GM12878 (cell line): Measurements from ENCODE around the gene ANAPC16. TPM values are rescaled to one million over a fixed set of nuclear protein-coding genes. Genes with fewer than 3 reads are reported as not detected.

Experiments used
- ATAC-seq: fragments of 200-7000 bp; cut with Tn5 transposase; 3 replicates; pipeline ENCODE4 v1.9.1; 2020; ENCODE audit warnings: mild to moderate bottlenecking, moderate library complexity
- BruUV-seq: library from RNA; stranded (reverse); fragments of 400-500 nt; replicated peaks from 2 replicates; lab custom pipeline; 2021; lab: Mats Ljungman, UMichigan
- CTCF ChIA-PET: fragments of 300-600 bp; sonication (Branson Sonifier 250); formaldehyde crosslinking; extraction: SDS; loops from one replicate; lab custom pipeline; 2021; ENCODE audit warnings: inconsistent platforms; lab: Yijun Ruan, JAX
- POLR2A ChIA-PET: fragments of 350-600 bp; formaldehyde crosslinking; extraction: SDS; loops from one replicate; lab custom pipeline; 2021; ENCODE audit warnings: inconsistent platforms; lab: Charles Lee
- RAD21 ChIA-PET: fragments of 300-600 bp; sonication (Branson Sonifier 250); formaldehyde crosslinking; loops from one replicate; lab custom pipeline; 2023; ENCODE audit warnings: antibody characterized with exemption; ENCODE audit not compliant: unreplicated experiment; lab: Charles Lee
- SMC1A ChIA-PET: fragments of 300-600 bp; sonication (Branson Sonifier 250); formaldehyde crosslinking; loops from one replicate; lab custom pipeline; 2023; ENCODE audit not compliant: unreplicated experiment, uncharacterized antibody; lab: Charles Lee
- DNase-seq: peaks from one replicate; pipeline ENCODE4 v3.0.0-alpha.2; 2011; ENCODE audit warnings: low read depth, low spot score
- FAIRE-seq: peaks from 3 replicates; lab custom pipeline; 2011; peaks lifted over from hg19 to GRCh38; lab: Jason Lieb, UNC
- H2AFZ ChIP-seq: 2 replicates; pipeline ENCODE4 v1.6.0; 2011; ENCODE audit warnings: low read depth, low read length, control low read depth; ENCODE audit not compliant: control insufficient read depth
- H3K27ac ChIP-seq: 2 replicates; pipeline ENCODE4 v1.5.1; 2011; ENCODE audit warnings: control low read depth; ENCODE audit not compliant: control insufficient read depth, insufficient read depth
- H3K27me3 ChIP-seq, 2 experiments: replicated peaks in 1 of 2; 2 replicates each; pipeline versions ENCODE4 v1.6.0 to v1.6.1; 2011; ENCODE audit warnings: low read length in 1 of 2; ENCODE audit not compliant: control insufficient read depth in 2 of 2, insufficient read depth in 2 of 2
- H3K36me3 ChIP-seq, 2 experiments: 2 replicates each; pipeline ENCODE4 v1.5.1; 2011; ENCODE audit warnings: low read length in 1 of 2; ENCODE audit not compliant: control insufficient read depth in 2 of 2, insufficient read depth in 2 of 2
- H3K4me1 ChIP-seq: 2 replicates; pipeline ENCODE4 v1.6.1; 2011; ENCODE audit warnings: mild to moderate bottlenecking, low read length, moderate library complexity, mixed read lengths; ENCODE audit not compliant: control insufficient read depth, insufficient read depth
- H3K4me2 ChIP-seq: 2 replicates; pipeline ENCODE4 v1.6.0; 2011; ENCODE audit warnings: control low read depth; ENCODE audit not compliant: control insufficient read depth, insufficient read depth
- H3K4me3 ChIP-seq: fragments of 200-600 bp; sonication (generic); 2 replicates; pipeline ENCODE4 v1.5.1; 2016
- H3K79me2 ChIP-seq: 2 replicates; pipeline ENCODE4 v1.6.0; 2011; ENCODE audit warnings: low read length; ENCODE audit not compliant: control insufficient read depth, insufficient read depth
- H3K9ac ChIP-seq: 2 replicates; pipeline ENCODE4 v1.8.0; 2011; ENCODE audit warnings: low read length, control low read depth, mixed read lengths; ENCODE audit not compliant: control insufficient read depth, insufficient read depth
- H3K9me3 ChIP-seq: replicated peaks from 3 replicates; pipeline ENCODE4 v1.5.1; 2011; ENCODE audit warnings: mild to moderate bottlenecking, low read length; ENCODE audit not compliant: control insufficient read depth, insufficient read depth
- H4K20me1 ChIP-seq: 2 replicates; pipeline ENCODE4 v1.6.0; 2011; ENCODE audit not compliant: control insufficient read depth, insufficient read depth
- HDGF ChIP-seq: fragments of 450-650 bp; IDR thresholded peaks from 2 replicates; pipeline ENCODE4 v1.6.1; 2016; ENCODE audit warnings: antibody characterized with exemption
- IRF4 ChIP-seq: IDR thresholded peaks from 2 replicates; pipeline ENCODE4 v1.6.1; 2011; ENCODE audit warnings: low read depth, low read length
- IRF5 ChIP-seq: fragments of 450-650 bp; IDR thresholded peaks from 2 replicates; pipeline ENCODE4 v1.6.1; 2017; ENCODE audit warnings: borderline replicate concordance
- NFIC ChIP-seq: IDR thresholded peaks from 2 replicates; pipeline ENCODE4 v1.6.1; 2012; ENCODE audit warnings: low read depth, mild to moderate bottlenecking, inconsistent platforms, low read length, moderate library complexity
- NFXL1 ChIP-seq: fragments of 450-650 bp; IDR thresholded peaks from 2 replicates; pipeline ENCODE4 v1.6.1; 2017; ENCODE audit warnings: antibody characterized with exemption, mild to moderate bottlenecking, borderline replicate concordance
- RAD21 ChIP-seq: IDR thresholded peaks from 2 replicates; pipeline ENCODE4 v1.6.1; 2011; ENCODE audit warnings: mild to moderate bottlenecking, low read depth, low read length, moderate library complexity; ENCODE audit not compliant: insufficient read depth
- SMAD1 ChIP-seq: fragments of 450-650 bp; IDR thresholded peaks from 2 replicates; pipeline ENCODE4 v1.6.1; 2018; ENCODE audit warnings: mild to moderate bottlenecking, low read depth; ENCODE audit not compliant: partially characterized antibody
- TCF12 ChIP-seq: IDR thresholded peaks from 2 replicates; pipeline ENCODE4 v1.6.1; 2011; ENCODE audit warnings: low read depth, mild to moderate bottlenecking, low read length
- ZBTB4 ChIP-seq: fragments of 450-650 bp; formaldehyde crosslinking; IDR thresholded peaks from 2 replicates; pipeline ENCODE4 v1.4.0; 2022; ENCODE audit warnings: mild to moderate bottlenecking, moderate library complexity
- WGBS: methylation state at CpG from one replicate; pipeline ENCODE4 v1.1.6; 2016; ENCODE audit warnings: low lambda C conversion rate; ENCODE audit not compliant: insufficient replicate concordance, insufficient coverage; ENCODE audit errors: missing lambda C conversion rate; 5-methylcytosine and 5-hydroxymethylcytosine counted together
- in situ Hi-C: fragments of 300-500 bp; cut with MboI; formaldehyde crosslinking; loops from 9 replicates; pipeline ENCODE4 v1.14.3; 2018; ENCODE audit warnings: mixed read lengths
- intact Hi-C: fragments of 100-400 bp; cut with micrococcal nuclease; formaldehyde crosslinking; loops from one replicate; pipeline ENCODE4 v1.14.2; 2022; ENCODE audit not compliant: unreplicated experiment
- polyA plus RNA-seq, 11 experiments: library from polyadenylated mRNA; depleted of rRNA in 4 of 11; unstranded in 6 of 11; stranded (reverse) in 5 of 11; fragments of >200 nt; fragmentation: Nextera tagmentation in 4 of 11; fragmentation: Illumina TruSeq in 1 of 11; extraction: Ambion mirVana in 4 of 11; extraction: Trizol in 1 of 11; gene quantifications; 1 replicate in 1 of 11; 2 replicates in 10 of 11; pipeline versions ENCODE4 v1.2.1 to v1.2.3, GENCODE V29; 2011 to 2016; ENCODE audit warnings: inconsistent platforms in 2 of 11, missing spikeins in 2 of 11, low read depth in 1 of 11
- total RNA-seq, 4 experiments: library from RNA; depleted of rRNA in 3 of 4; stranded (reverse); fragments of >200 nt in 3 of 4; fragmentation: Illumina TruSeq in 1 of 4; extraction: Trizol in 1 of 4; gene quantifications; 2 replicates each; pipeline versions ENCODE4 v1.2.1 to v1.2.3, GENCODE V29; 2013 to 2021
- TF ChIP-seq, protein P1 (sequence below): fragments of 450-650 bp; IDR thresholded peaks from 2 replicates; pipeline ENCODE4 v1.6.1; 2017; ENCODE audit warnings: low read depth, mild to moderate bottlenecking, moderate library complexity

ANAPC16 gene
- total and polyA plus RNA-seq, 10 of the 15 experiments (the other 5 are each of a cell fraction or from before 2014, with no cell fraction given) = 66.9 to 208 (median 134) TPM

GRCh38 chr10:72265990-72266865 lies 50.4 kb downstream of the ANAPC16 start:
- FAIRE-seq (no peak), ATAC-seq (no peak), DNase-seq (no peak)
- intact Hi-C loops (no loop called here), in situ Hi-C loops (no loop called here)
- CTCF ChIA-PET = interaction anchor here (0.6 to 1.2 kb wide), 3 partner anchors 30 to 86 kb away, joined by 3 to 4 read pairs (median 3); no protein-coding TSS in a partner anchor
- H3K36me3 ChIP-seq = no peaks in the 10 kb centered on the region
- 79% methylated on average over 11 of the region's 11 CpGs for WGBS
- RAD21 ChIA-PET = interaction anchor here (0.6 kb wide), 1 partner anchor 9 kb away, joined by 3 read pairs; no protein-coding TSS in a partner anchor
- no peak overlapping the region for H3K4me3 ChIP-seq
- H3K27ac ChIP-seq = no peak overlapping the region
- POLR2A ChIA-PET = interaction anchor here (0.5 to 9.9 kb wide), 8 partner anchors 9 to 1938 kb away, joined by 3 to 267 read pairs (median 4); partner anchors contain the start of gene DDIT4
- BruUV-seq = no TSS peak
- H3K79me2 ChIP-seq = no peaks in the 10 kb centered on the region
- no peak overlapping the region for H2AFZ ChIP-seq
- no peaks in the 10 kb centered on the region for H4K20me1 ChIP-seq
- H3K27me3 ChIP-seq = no peaks in the 10 kb centered on the region
- H3K4me2 ChIP-seq = no peak overlapping the region
- no peaks in the 10 kb centered on the region for H3K9me3 ChIP-seq
- SMC1A ChIA-PET = interaction anchor here (0.8 to 1.2 kb wide), 3 partner anchors 9 to 50 kb away, joined by 3 read pairs; partner anchors contain the start of gene ASCC1
- TF ChIP-seq, protein P1, sequence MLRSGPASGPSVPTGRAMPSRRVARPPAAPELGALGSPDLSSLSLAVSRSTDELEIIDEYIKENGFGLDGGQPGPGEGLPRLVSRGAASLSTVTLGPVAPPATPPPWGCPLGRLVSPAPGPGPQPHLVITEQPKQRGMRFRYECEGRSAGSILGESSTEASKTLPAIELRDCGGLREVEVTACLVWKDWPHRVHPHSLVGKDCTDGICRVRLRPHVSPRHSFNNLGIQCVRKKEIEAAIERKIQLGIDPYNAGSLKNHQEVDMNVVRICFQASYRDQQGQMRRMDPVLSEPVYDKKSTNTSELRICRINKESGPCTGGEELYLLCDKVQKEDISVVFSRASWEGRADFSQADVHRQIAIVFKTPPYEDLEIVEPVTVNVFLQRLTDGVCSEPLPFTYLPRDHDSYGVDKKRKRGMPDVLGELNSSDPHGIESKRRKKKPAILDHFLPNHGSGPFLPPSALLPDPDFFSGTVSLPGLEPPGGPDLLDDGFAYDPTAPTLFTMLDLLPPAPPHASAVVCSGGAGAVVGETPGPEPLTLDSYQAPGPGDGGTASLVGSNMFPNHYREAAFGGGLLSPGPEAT = no peak
- no peak for TF ChIP-seq IRF5
- TF ChIP-seq IRF4 = no peak
- no peak for TF ChIP-seq SMAD1
- TF ChIP-seq RAD21 = no peak
- no peak for TF ChIP-seq NFIC
- no peak for TF ChIP-seq HDGF
- TF ChIP-seq TCF12 = no peak
- TF ChIP-seq NFXL1 = no peak
- TF ChIP-seq ZBTB4 (CRISPR knock-in tag) = no peak
- peaks cover 25% of the 10 kb centered on the region for H3K4me1 ChIP-seq
- no peak overlapping the region for H3K9ac ChIP-seq
